Caco-2 (cell line): Measurements from ENCODE around the gene BTBD7. TPM values are rescaled to one million over a fixed set of nuclear protein-coding genes. Genes with fewer than 3 reads are reported as not detected.
A peak's percentile ranks its signal among the peaks of the same experiment; 100 is the strongest.

ENCODE experiments used
- BruUV-seq: library from RNA; stranded (reverse); fragments of 400-500 nt; replicated peaks from 2 replicates; lab custom pipeline; 2021; lab: Mats Ljungman, UMichigan
- CTCF ChIA-PET: fragments of 300-600 bp; sonication (Branson Sonifier 250); formaldehyde crosslinking; loops from one replicate; lab custom pipeline; 2022; ENCODE audit warnings: antibody characterized with exemption; lab: Charles Lee
- POLR2A ChIA-PET: fragments of 300-600 bp; sonication (Branson Sonifier 250); formaldehyde crosslinking; loops from one replicate; lab custom pipeline; 2022; ENCODE audit warnings: antibody characterized with exemption; lab: Charles Lee
- DNase-seq, 2 experiments: peaks; one replicate each; pipeline versions ENCODE4 v3.0.0 to v3.0.0-alpha.2; 2020 to 2022
- H3K27me3 ChIP-seq: replicated peaks from 2 replicates; pipeline ENCODE4 v1.6.0; 2011; ENCODE audit warnings: low read length; ENCODE audit not compliant: control insufficient read depth, insufficient read depth
- H3K36me3 ChIP-seq: 2 replicates; pipeline ENCODE4 v1.5.1; 2011; ENCODE audit warnings: low read length; ENCODE audit not compliant: control insufficient read depth, insufficient read depth
- H3K4me1 ChIP-seq: fragments of 250-450 bp; sonication (Bioruptor Pico); 2 replicates; pipeline ENCODE4 v1.5.1; 2020; ENCODE audit warnings: mild to moderate bottlenecking
- H3K4me3 ChIP-seq: 2 replicates; pipeline ENCODE4 v1.5.1; 2011; ENCODE audit warnings: low read depth, mild to moderate bottlenecking, control low read depth, low read length
- H3K9me3 ChIP-seq: fragments of 250-450 bp; sonication (Bioruptor Pico); 2 replicates; pipeline ENCODE4 v1.5.1; 2020; ENCODE audit warnings: mild to moderate bottlenecking, moderate library complexity
- H3K27ac Mint-ChIP-seq: one replicate; pipeline ENCODE4 v1.8.0; 2022; ENCODE audit warnings: mixed read lengths; ENCODE audit not compliant: unreplicated experiment
- H3K27me3 Mint-ChIP-seq: one replicate; pipeline ENCODE4 v1.8.0; 2022; ENCODE audit warnings: mixed read lengths; ENCODE audit not compliant: insufficient read depth, unreplicated experiment
- H3K36me3 Mint-ChIP-seq: one replicate; pipeline ENCODE4 v1.8.0; 2022; ENCODE audit warnings: mild to moderate bottlenecking, mixed read lengths; ENCODE audit not compliant: insufficient read depth, unreplicated experiment
- H3K4me1 Mint-ChIP-seq: one replicate; pipeline ENCODE4 v1.8.0; 2022; ENCODE audit warnings: low read depth, mixed read lengths; ENCODE audit not compliant: unreplicated experiment
- H3K4me3 Mint-ChIP-seq: one replicate; pipeline ENCODE4 v1.8.0; 2022; ENCODE audit warnings: mild to moderate bottlenecking, moderate library complexity, mixed read lengths; ENCODE audit not compliant: unreplicated experiment
- H3K9me3 Mint-ChIP-seq: one replicate; pipeline ENCODE4 v1.8.0; 2022; ENCODE audit warnings: mixed read lengths; ENCODE audit not compliant: unreplicated experiment
- intact Hi-C: fragments of 100-400 bp; cut with micrococcal nuclease; formaldehyde crosslinking; loops from one replicate; pipeline ENCODE4 v1.10.0; 2022; ENCODE audit not compliant: unreplicated experiment
- total RNA-seq: library from RNA; stranded (reverse); gene quantifications from 2 replicates; pipeline ENCODE4 v1.2.3, GENCODE V29; 2022
- TF ChIP-seq, protein P1 (sequence below), 2 experiments: fragments of 200-600 bp in 1 of 2; IDR thresholded peaks; 1 replicate in 1 of 2; 2 replicates in 1 of 2; pipeline versions ENCODE4 v1.5.1 to v1.8.0; 2011 to 2022; ENCODE audit warnings: antibody characterized with exemption in 1 of 2, control low read depth in 1 of 2, inconsistent platforms in 1 of 2, low read depth in 1 of 2, low read length in 1 of 2, mild to moderate bottlenecking in 1 of 2, moderate library complexity in 1 of 2; ENCODE audit not compliant: insufficient read depth in 1 of 2, severe bottlenecking in 1 of 2, unreplicated experiment in 1 of 2

Gene BTBD7
- total RNA-seq, 1 experiment from 2014 or later, result 32.2 TPM

DNA sequence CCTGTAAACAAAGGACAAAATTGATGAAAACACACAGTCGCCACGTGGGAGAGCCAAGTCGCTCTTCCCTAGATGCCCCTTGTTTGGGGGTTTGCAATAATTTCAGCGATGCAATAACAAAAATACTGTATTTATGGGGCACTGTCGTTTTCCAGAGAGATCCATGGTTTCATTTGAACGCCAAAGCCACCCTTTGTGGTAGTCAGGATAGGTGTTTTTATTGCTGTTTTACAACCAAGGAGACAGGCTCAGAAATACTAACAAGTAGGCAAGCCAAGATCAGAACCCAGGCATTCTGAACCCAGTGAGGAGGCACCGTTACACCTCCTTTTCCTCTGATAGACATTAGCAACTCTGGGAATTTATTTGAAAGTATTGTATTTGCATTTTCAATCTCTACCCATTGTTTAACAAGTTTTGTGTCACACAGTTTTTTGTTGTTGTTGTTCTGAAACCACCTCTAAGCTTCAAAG lies 831 bp upstream of the BTBD7 start:
- BruUV-seq, result no TSS peak

DNA sequence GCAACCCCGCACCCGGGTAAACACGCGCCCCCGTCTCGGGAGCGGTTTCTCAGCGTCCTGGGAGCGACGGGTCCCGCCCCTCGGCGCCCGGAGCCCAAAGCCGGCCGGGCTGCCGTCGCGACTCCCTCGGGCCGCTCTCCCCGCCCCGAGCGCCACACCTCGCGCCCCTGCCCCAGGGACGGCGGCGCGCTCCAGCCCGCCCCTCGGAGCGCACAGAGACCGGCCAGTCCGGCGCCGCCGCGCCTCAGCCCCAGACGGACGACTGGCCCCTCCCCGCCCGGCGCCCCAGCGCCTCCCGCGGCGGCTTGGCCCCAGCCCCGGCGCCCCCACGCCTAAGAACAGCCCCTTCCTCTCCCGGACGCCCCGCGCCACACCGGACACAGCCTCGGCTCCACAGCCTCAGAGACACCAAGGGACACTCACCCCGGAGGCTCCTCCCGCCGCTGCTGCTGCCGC lies 411 bp downstream of the BTBD7 start:
- TF ChIP-seq, protein P1, sequence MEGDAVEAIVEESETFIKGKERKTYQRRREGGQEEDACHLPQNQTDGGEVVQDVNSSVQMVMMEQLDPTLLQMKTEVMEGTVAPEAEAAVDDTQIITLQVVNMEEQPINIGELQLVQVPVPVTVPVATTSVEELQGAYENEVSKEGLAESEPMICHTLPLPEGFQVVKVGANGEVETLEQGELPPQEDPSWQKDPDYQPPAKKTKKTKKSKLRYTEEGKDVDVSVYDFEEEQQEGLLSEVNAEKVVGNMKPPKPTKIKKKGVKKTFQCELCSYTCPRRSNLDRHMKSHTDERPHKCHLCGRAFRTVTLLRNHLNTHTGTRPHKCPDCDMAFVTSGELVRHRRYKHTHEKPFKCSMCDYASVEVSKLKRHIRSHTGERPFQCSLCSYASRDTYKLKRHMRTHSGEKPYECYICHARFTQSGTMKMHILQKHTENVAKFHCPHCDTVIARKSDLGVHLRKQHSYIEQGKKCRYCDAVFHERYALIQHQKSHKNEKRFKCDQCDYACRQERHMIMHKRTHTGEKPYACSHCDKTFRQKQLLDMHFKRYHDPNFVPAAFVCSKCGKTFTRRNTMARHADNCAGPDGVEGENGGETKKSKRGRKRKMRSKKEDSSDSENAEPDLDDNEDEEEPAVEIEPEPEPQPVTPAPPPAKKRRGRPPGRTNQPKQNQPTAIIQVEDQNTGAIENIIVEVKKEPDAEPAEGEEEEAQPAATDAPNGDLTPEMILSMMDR (IDR thresholded peaks at IDR 0.05; ENCODE audit: insufficient read depth in 1 of 2, low read depth in 1 of 2, low read length in 1 of 2, severe bottlenecking in 1 of 2, unreplicated experiment in 1 of 2), result peak in 1 of 2 experiments; percentile 13
- Mint-ChIP-seq H3K27me3 (no peaks in the 10 kb centered on the region), H3K4me3 (peak overlapping the region; percentile 82), H3K9me3 (no peaks in the 10 kb centered on the region), H3K36me3 (peaks cover 18% of the 10 kb centered on the region), H3K27ac (peak overlapping the region; percentile 95), H3K4me1 (peaks cover 19% of the 10 kb centered on the region)
- Histone ChIP-seq H3K9me3 (peaks cover 8% of the 10 kb centered on the region; the same call in 1 of the 2 replicates), H3K4me1 (peaks cover 21% of the 10 kb centered on the region), H3K36me3 (no peaks in the 10 kb centered on the region), H3K27me3 (no peaks in the 10 kb centered on the region), H3K4me3 (peak overlapping the region; percentile 53)
- CTCF ChIA-PET, result no interaction called here
- intact Hi-C loops, result loop anchor here (5.0 kb wide), 2 partner anchors 45 to 125 kb away; partner anchors contain the start of genes GON7 and UBR7
- peak; percentile 63 to 85 for DNase-seq
- POLR2A ChIA-PET, result no interaction called here
- no TSS peak for BruUV-seq

More for the DNA sequence above, 831 bp upstream of the BTBD7 start:
- Histone ChIP-seq H3K9me3 (peaks cover 10% of the 10 kb centered on the region; the same call in 1 of the 2 replicates), H3K4me1 (peaks cover 21% of the 10 kb centered on the region), H3K36me3 (no peaks in the 10 kb centered on the region), H3K27me3 (no peaks in the 10 kb centered on the region), H3K4me3 (peak overlapping the region; percentile 53)
- peaks cover 19% of the 10 kb centered on the region for H3K4me1 Mint-ChIP-seq
- H3K36me3 Mint-ChIP-seq, result peaks cover 18% of the 10 kb centered on the region
- ChIA-PET POLR2A (no interaction called here), CTCF (no interaction called here)
- peak overlapping the region; percentile 95 for H3K27ac Mint-ChIP-seq
- intact Hi-C loops, result loop anchor here (5.0 kb wide), 2 partner anchors 46 to 126 kb away; partner anchors contain the start of genes GON7 and UBR7
- TF ChIP-seq, protein P1 (IDR thresholded peaks at IDR 0.05; ENCODE audit: insufficient read depth in 1 of 2, low read depth in 1 of 2, low read length in 1 of 2, severe bottlenecking in 1 of 2, unreplicated experiment in 1 of 2), result no peak
- DNase-seq, result no peak
- peak overlapping the region; percentile 82 for H3K4me3 Mint-ChIP-seq
- H3K27me3 Mint-ChIP-seq, result no peaks in the 10 kb centered on the region
- H3K9me3 Mint-ChIP-seq, result no peaks in the 10 kb centered on the region

DNA sequence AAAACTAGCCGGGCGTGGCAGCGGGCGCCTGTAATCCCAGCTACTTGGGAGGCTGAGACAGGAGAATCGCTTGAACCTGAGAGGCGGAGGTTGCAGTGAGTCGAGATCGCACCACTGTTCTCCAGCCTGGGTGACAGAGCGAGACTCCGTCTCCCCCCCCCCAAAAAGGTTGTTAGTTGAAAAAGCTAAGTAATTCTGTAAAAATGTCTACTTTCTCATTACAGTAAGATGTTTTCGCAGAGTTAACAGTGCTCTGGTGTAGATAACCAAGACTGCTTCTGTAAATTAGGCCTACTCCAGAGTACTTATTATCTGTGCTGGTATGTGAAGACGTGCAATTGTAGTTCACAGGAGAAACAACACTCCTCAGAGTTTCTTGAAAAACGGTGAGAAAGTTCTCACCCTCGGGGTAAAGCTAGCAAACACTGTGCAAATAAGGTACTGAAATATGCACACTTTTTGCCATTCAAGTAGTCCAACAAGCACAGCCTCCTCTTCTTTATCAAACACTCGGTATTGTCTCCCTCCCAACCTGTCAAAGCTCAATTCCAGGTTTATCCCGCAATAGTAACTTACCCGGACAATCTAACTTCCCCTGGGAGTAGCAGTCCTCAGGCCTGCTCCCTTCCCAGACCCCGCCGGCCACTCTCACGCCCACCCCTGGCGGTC lies 974 bp downstream of the BTBD7 start:
- BruUV-seq, result no TSS peak
- Histone ChIP-seq H3K4me1 (peaks cover 21% of the 10 kb centered on the region), H3K9me3 (peaks cover 3% of the 10 kb centered on the region; the same call in 1 of the 2 replicates), H3K27me3 (no peaks in the 10 kb centered on the region), H3K4me3 (peak overlapping the region; percentile 53), H3K36me3 (no peaks in the 10 kb centered on the region)
- Mint-ChIP-seq H3K9me3 (no peaks in the 10 kb centered on the region), H3K36me3 (peaks cover 18% of the 10 kb centered on the region), H3K27me3 (no peaks in the 10 kb centered on the region), H3K4me3 (peak overlapping the region; percentile 82), H3K27ac (peak overlapping the region; percentile 76), H3K4me1 (peaks cover 19% of the 10 kb centered on the region)
- CTCF ChIA-PET, result no interaction called here
- intact Hi-C loops, result loop anchor here (5.0 kb wide), 2 partner anchors 45 to 125 kb away; partner anchors contain the start of genes GON7 and UBR7
- DNase-seq, result no peak
- TF ChIP-seq, protein P1 (IDR thresholded peaks at IDR 0.05; ENCODE audit: insufficient read depth in 1 of 2, low read depth in 1 of 2, low read length in 1 of 2, severe bottlenecking in 1 of 2, unreplicated experiment in 1 of 2), result no peak
- POLR2A ChIA-PET, result no interaction called here
